GM12878 (cell line): Measurements from ENCODE around the gene KRT12.

ENCODE experiments used
- EP300 ChIP-seq, 2 experiments: fragments of 150-350 bp in 1 of 2; IDR thresholded peaks; 2 replicates each; pipeline ENCODE4 v1.6.1; 2011 to 2012; ENCODE audit warnings: low read depth in 2 of 2, low read length in 2 of 2, borderline replicate concordance in 1 of 2, improper control_type of control experiment in 1 of 2, inconsistent platforms in 1 of 2; ENCODE audit not compliant: control insufficient read depth in 1 of 2
- EZH2 ChIP-seq: IDR thresholded peaks from 2 replicates; pipeline ENCODE4 v1.6.1; 2012; ENCODE audit warnings: low read depth, mild to moderate bottlenecking, control low read depth, inconsistent platforms, low read length, borderline replicate concordance; ENCODE audit not compliant: control insufficient read depth
- JUNB ChIP-seq: IDR thresholded peaks from 2 replicates; pipeline ENCODE4 v1.6.1; 2016; ENCODE audit warnings: antibody characterized with exemption, mild to moderate bottlenecking
- NFYA ChIP-seq: IDR thresholded peaks from 2 replicates; pipeline ENCODE4 v1.6.1; 2011; ENCODE audit warnings: low read depth, mild to moderate bottlenecking, low read length, improper control_type of control experiment, borderline replicate concordance
- POLR2A ChIP-seq: IDR thresholded peaks from 2 replicates; pipeline ENCODE4 v1.6.1; 2011; ENCODE audit warnings: low read depth, mild to moderate bottlenecking, low read length
- POLR2AphosphoS5 ChIP-seq: IDR thresholded peaks from 2 replicates; pipeline ENCODE4 v1.6.1; 2011; ENCODE audit warnings: mild to moderate bottlenecking, low read length, inconsistent platforms
- RFX5 ChIP-seq: IDR thresholded peaks from 2 replicates; pipeline ENCODE4 v1.6.1; 2011; ENCODE audit warnings: low read depth, low read length, improper control_type of control experiment
- SMARCA5 ChIP-seq: fragments of 450-650 bp; IDR thresholded peaks from 2 replicates; pipeline ENCODE4 v1.6.1; 2017; ENCODE audit warnings: mild to moderate bottlenecking
- TBL1XR1 ChIP-seq: IDR thresholded peaks from 2 replicates; pipeline ENCODE4 v1.6.1; 2012; ENCODE audit warnings: low read depth, low read length, improper control_type of control experiment
- TF ChIP-seq, protein P1 (sequence below): fragments of 450-650 bp; IDR thresholded peaks from 2 replicates; pipeline ENCODE4 v1.6.1; 2016; ENCODE audit warnings: mild to moderate bottlenecking
- TF ChIP-seq, protein P2 (sequence below): IDR thresholded peaks from 2 replicates; pipeline ENCODE4 v1.6.1; 2012; ENCODE audit warnings: low read depth, low read length, improper control_type of control experiment
- TF ChIP-seq, protein P3 (sequence below), 3 experiments: IDR thresholded peaks in 2 of 3; conservative IDR thresholded peaks in 1 of 3; 2 replicates each; pipeline ENCODE4 v1.5.1; 2011; ENCODE audit warnings: low read depth in 3 of 3, low read length in 3 of 3, mild to moderate bottlenecking in 3 of 3, control low read depth in 2 of 3, moderate library complexity in 2 of 3, inconsistent platforms in 1 of 3, mixed read lengths in 1 of 3; ENCODE audit not compliant: control insufficient read depth in 2 of 3, insufficient read depth in 1 of 3; ENCODE audit errors: extremely low read depth in 1 of 3

DNA sequence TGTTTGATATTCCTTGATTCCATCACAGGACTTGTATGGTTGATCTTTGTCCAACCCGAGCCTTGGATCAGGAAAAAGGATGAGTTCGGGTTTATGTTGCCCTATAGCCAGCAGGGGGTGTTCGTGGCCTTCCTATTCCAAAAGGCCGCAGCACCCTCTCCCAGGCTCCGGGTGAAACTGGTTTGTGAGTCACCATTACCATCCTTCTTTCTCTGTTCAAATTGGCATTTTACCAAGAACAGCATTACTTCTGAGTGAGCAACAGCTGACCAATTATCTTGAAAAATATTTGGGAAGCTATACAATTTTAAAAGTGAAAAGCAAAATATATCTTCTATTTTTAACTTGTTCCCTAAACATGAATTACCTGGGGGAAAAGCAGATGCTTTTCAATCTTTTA is 42.3 kb upstream of the KRT12 start:
- TF ChIP-seq POLR2AphosphoS5, result no peak
- no peak for TF ChIP-seq RFX5
- TF ChIP-seq JUNB, result no peak
- TF ChIP-seq, protein P1, sequence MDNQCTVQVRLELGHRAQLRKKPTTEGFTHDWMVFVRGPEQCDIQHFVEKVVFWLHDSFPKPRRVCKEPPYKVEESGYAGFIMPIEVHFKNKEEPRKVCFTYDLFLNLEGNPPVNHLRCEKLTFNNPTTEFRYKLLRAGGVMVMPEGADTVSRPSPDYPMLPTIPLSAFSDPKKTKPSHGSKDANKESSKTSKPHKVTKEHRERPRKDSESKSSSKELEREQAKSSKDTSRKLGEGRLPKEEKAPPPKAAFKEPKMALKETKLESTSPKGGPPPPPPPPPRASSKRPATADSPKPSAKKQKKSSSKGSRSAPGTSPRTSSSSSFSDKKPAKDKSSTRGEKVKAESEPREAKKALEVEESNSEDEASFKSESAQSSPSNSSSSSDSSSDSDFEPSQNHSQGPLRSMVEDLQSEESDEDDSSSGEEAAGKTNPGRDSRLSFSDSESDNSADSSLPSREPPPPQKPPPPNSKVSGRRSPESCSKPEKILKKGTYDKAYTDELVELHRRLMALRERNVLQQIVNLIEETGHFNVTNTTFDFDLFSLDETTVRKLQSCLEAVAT, result no peak
- TF ChIP-seq, protein P2, sequence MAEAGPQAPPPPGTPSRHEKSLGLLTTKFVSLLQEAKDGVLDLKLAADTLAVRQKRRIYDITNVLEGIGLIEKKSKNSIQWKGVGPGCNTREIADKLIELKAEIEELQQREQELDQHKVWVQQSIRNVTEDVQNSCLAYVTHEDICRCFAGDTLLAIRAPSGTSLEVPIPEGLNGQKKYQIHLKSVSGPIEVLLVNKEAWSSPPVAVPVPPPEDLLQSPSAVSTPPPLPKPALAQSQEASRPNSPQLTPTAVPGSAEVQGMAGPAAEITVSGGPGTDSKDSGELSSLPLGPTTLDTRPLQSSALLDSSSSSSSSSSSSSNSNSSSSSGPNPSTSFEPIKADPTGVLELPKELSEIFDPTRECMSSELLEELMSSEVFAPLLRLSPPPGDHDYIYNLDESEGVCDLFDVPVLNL, result no peak
- TF ChIP-seq EZH2, result no peak
- TF ChIP-seq, protein P3, sequence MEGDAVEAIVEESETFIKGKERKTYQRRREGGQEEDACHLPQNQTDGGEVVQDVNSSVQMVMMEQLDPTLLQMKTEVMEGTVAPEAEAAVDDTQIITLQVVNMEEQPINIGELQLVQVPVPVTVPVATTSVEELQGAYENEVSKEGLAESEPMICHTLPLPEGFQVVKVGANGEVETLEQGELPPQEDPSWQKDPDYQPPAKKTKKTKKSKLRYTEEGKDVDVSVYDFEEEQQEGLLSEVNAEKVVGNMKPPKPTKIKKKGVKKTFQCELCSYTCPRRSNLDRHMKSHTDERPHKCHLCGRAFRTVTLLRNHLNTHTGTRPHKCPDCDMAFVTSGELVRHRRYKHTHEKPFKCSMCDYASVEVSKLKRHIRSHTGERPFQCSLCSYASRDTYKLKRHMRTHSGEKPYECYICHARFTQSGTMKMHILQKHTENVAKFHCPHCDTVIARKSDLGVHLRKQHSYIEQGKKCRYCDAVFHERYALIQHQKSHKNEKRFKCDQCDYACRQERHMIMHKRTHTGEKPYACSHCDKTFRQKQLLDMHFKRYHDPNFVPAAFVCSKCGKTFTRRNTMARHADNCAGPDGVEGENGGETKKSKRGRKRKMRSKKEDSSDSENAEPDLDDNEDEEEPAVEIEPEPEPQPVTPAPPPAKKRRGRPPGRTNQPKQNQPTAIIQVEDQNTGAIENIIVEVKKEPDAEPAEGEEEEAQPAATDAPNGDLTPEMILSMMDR (IDR thresholded peaks at IDR 0.05 in 2 of 3, conservative IDR thresholded peaks at IDR 0.05 in 1 of 3; ENCODE audit: control insufficient read depth in 2 of 3, extremely low read depth in 1 of 3, insufficient read depth in 1 of 3, low read depth in 3 of 3, low read length in 3 of 3), result peak; percentile 56 to 72 (median 68)
- no peak for TF ChIP-seq NFYA
- no peak for TF ChIP-seq POLR2A
- no peak for TF ChIP-seq EP300 (IDR thresholded peaks at IDR 0.05; ENCODE audit: borderline replicate concordance in 1 of 2, control insufficient read depth in 1 of 2, low read depth in 2 of 2, low read length in 2 of 2)
- no peak for TF ChIP-seq SMARCA5
- TF ChIP-seq TBL1XR1, result no peak
